H9 (cell line): ENCODE data around the gene ASTN2. TPM values are rescaled to one million over a fixed set of nuclear protein-coding genes. Genes with fewer than 3 reads are reported as not detected.

ENCODE experiments used
- DNase-seq: peaks from one replicate; pipeline ENCODE4 v3.0.0-alpha.2; 2017
- H2AFZ ChIP-seq: one replicate; pipeline ENCODE4 v1.6.1; 2013; ENCODE audit warnings: mild to moderate bottlenecking, low read length, control low read depth, moderate library complexity
- H2AK5ac ChIP-seq: 2 replicates; pipeline ENCODE4 v1.6.1; 2013; ENCODE audit warnings: low read length, control low read depth, mixed read lengths; ENCODE audit not compliant: insufficient read length
- H2BK120ac ChIP-seq: one replicate; pipeline ENCODE4 v1.6.1; 2013; ENCODE audit warnings: low read depth, mild to moderate bottlenecking, low read length, control low read depth, inconsistent platforms; ENCODE audit not compliant: poor library complexity, severe bottlenecking
- H2BK12ac ChIP-seq: 2 replicates; pipeline ENCODE4 v1.6.1; 2013; ENCODE audit warnings: low read length, control low read depth, mixed read lengths, low read depth; ENCODE audit not compliant: insufficient read length
- H2BK15ac ChIP-seq: 2 replicates; pipeline ENCODE4 v1.6.1; 2013; ENCODE audit warnings: low read depth, low read length, control low read depth
- H2BK20ac ChIP-seq: one replicate; pipeline ENCODE4 v1.6.1; 2013; ENCODE audit warnings: low read depth, mild to moderate bottlenecking, low read length, control low read depth, inconsistent platforms; ENCODE audit not compliant: poor library complexity, severe bottlenecking
- H2BK5ac ChIP-seq: 2 replicates; pipeline ENCODE4 v1.6.1; 2013; ENCODE audit warnings: low read length, control low read depth, mixed read lengths; ENCODE audit not compliant: insufficient read length
- H3K14ac ChIP-seq: 2 replicates; pipeline ENCODE4 v1.6.1; 2013; ENCODE audit warnings: low read length, control low read depth; ENCODE audit not compliant: insufficient read depth
- H3K18ac ChIP-seq: 2 replicates; pipeline ENCODE4 v1.6.1; 2013; ENCODE audit warnings: low read depth, mild to moderate bottlenecking, mixed read lengths, low read length, control low read depth; ENCODE audit not compliant: insufficient read length
- H3K23ac ChIP-seq: 2 replicates; pipeline ENCODE4 v1.6.1; 2013; ENCODE audit warnings: low read length, control low read depth, mixed read lengths, low read depth; ENCODE audit not compliant: insufficient read length
- H3K23me2 ChIP-seq: 2 replicates; pipeline ENCODE4 v1.6.1; 2013; ENCODE audit warnings: low read depth, mild to moderate bottlenecking, mixed read lengths, low read length, control low read depth; ENCODE audit not compliant: insufficient read length, poor library complexity, severe bottlenecking
- H3K27ac ChIP-seq: 2 replicates; pipeline ENCODE4 v1.5.1; 2013; ENCODE audit warnings: low read length, control low read depth, mixed read lengths, low read depth; ENCODE audit not compliant: insufficient read length
- H3K27me3 ChIP-seq: 2 replicates; pipeline ENCODE4 v1.6.1; 2013; ENCODE audit warnings: low read length, control low read depth, inconsistent platforms; ENCODE audit not compliant: insufficient read depth
- H3K4ac ChIP-seq: 2 replicates; pipeline ENCODE4 v1.6.1; 2013; ENCODE audit warnings: low read depth, mild to moderate bottlenecking, control low read depth, inconsistent platforms, low read length, moderate library complexity
- H3K4me1 ChIP-seq: 2 replicates; pipeline ENCODE4 v1.6.1; 2013; ENCODE audit warnings: low read length, control low read depth, inconsistent platforms; ENCODE audit not compliant: insufficient read depth
- H3K4me2 ChIP-seq: 2 replicates; pipeline ENCODE4 v1.6.1; 2013; ENCODE audit warnings: low read length, control low read depth, mixed read lengths; ENCODE audit not compliant: insufficient read length, insufficient read depth
- H3K56ac ChIP-seq: 2 replicates; pipeline ENCODE4 v1.6.1; 2013; ENCODE audit warnings: low read depth, mild to moderate bottlenecking, mixed read lengths, low read length, control low read depth; ENCODE audit not compliant: insufficient read length
- H3K79me1 ChIP-seq: 2 replicates; pipeline ENCODE4 v1.6.1; 2013; ENCODE audit warnings: low read depth, mild to moderate bottlenecking, moderate library complexity, low read length, control low read depth, inconsistent platforms; ENCODE audit not compliant: insufficient read depth, poor library complexity, severe bottlenecking
- H3K79me2 ChIP-seq: 2 replicates; pipeline ENCODE4 v1.6.1; 2013; ENCODE audit warnings: low read length, control low read depth, inconsistent platforms; ENCODE audit not compliant: insufficient read depth
- H3K9ac ChIP-seq: 2 replicates; pipeline ENCODE4 v1.6.1; 2013; ENCODE audit warnings: low read length, control low read depth, mixed read lengths; ENCODE audit not compliant: insufficient read length; ENCODE audit errors: extremely low read depth
- H3K9me3 ChIP-seq: one replicate; pipeline ENCODE4 v1.6.1; 2013; ENCODE audit warnings: low read depth, low read length, inconsistent platforms; ENCODE audit not compliant: control insufficient read depth
- H3T11ph ChIP-seq: one replicate; pipeline ENCODE4 v1.6.1; 2013; ENCODE audit warnings: mild to moderate bottlenecking, low read length, control low read depth, inconsistent platforms
- H4K20me1 ChIP-seq: one replicate; pipeline ENCODE4 v1.6.1; 2013; ENCODE audit not compliant: control insufficient read depth, insufficient read length, insufficient read depth
- H4K5ac ChIP-seq: 2 replicates; pipeline ENCODE4 v1.6.1; 2013; ENCODE audit warnings: low read depth, mild to moderate bottlenecking, mixed read lengths, low read length, control low read depth; ENCODE audit not compliant: insufficient read length
- H4K8ac ChIP-seq: replicated peaks from 2 replicates; pipeline ENCODE4 v1.6.1; 2013; ENCODE audit warnings: low read length, control low read depth, mixed read lengths, low read depth; ENCODE audit not compliant: insufficient read length
- H4K91ac ChIP-seq: 2 replicates; pipeline ENCODE4 v1.6.1; 2013; ENCODE audit warnings: low read depth, mild to moderate bottlenecking, moderate library complexity, mixed read lengths, low read length, control low read depth; ENCODE audit not compliant: insufficient read length
- H3K27ac Mint-ChIP-seq, 3 experiments: 2 replicates in 2 of 3; 3 replicates in 1 of 3; pipeline ENCODE4 v1.8.0; 2020 to 2021; ENCODE audit warnings: mixed read lengths in 3 of 3, mild to moderate bottlenecking in 1 of 3, moderate library complexity in 1 of 3
- H3K27me3 Mint-ChIP-seq: 2 replicates; pipeline ENCODE4 v1.8.0; 2021; ENCODE audit warnings: low read depth, mild to moderate bottlenecking, moderate library complexity, mixed read lengths
- H3K36me3 Mint-ChIP-seq, 3 experiments: 2 replicates in 2 of 3; 3 replicates in 1 of 3; pipeline ENCODE4 v1.8.0; 2020 to 2021; ENCODE audit warnings: low read depth in 3 of 3, mixed read lengths in 3 of 3; ENCODE audit not compliant: insufficient read depth in 1 of 3
- H3K4me1 Mint-ChIP-seq, 2 experiments: 2 replicates each; pipeline ENCODE4 v1.8.0; 2020; ENCODE audit warnings: mixed read lengths in 2 of 2
- H3K4me3 Mint-ChIP-seq, 2 experiments: 2 replicates in 1 of 2; 3 replicates in 1 of 2; pipeline ENCODE4 v1.8.0; 2020 to 2021; ENCODE audit warnings: mild to moderate bottlenecking in 2 of 2, mixed read lengths in 2 of 2, moderate library complexity in 1 of 2
- H3K9me3 Mint-ChIP-seq, 2 experiments: 2 replicates in 1 of 2; 3 replicates in 1 of 2; pipeline ENCODE4 v1.8.0; 2020; ENCODE audit warnings: mild to moderate bottlenecking in 2 of 2, mixed read lengths in 2 of 2, moderate library complexity in 1 of 2
- CTCF ChIP-seq: fragments of 200-600 bp; sonication (generic); conservative IDR thresholded peaks from 3 replicates; pipeline ENCODE4 v1.8.0; 2021; ENCODE audit warnings: antibody characterized with exemption, mild to moderate bottlenecking
- WGBS: extraction: QIAGEN DNeasy Blood & Tissue Kit; methylation state at CpG from one replicate; pipeline ENCODE4 v1.1.7; 2013; ENCODE audit warnings: missing lambda C conversion rate, low lambda C conversion rate, mixed read lengths; ENCODE audit not compliant: insufficient read length; ENCODE audit errors: extremely low coverage; 5-methylcytosine and 5-hydroxymethylcytosine counted together
- total RNA-seq: library from RNA; stranded (reverse); gene quantifications from 2 replicates; pipeline ENCODE4 v1.2.1, GENCODE V29; 2021

ASTN2 gene
- total RNA-seq, 1 experiment from 2014 or later, result 9.7 TPM

GRCh38 chr9:116477584-116478141, 937.2 kb downstream of the ASTN2 start:
- Mint-ChIP-seq H3K9me3 (no peaks in the 10 kb centered on the region), H3K4me3 (no peak overlapping the region), H3K27ac (no peak overlapping the region; a peak in 3 of 7 replicates), H3K4me1 (peaks cover 22 to 25% of the 10 kb centered on the region in 2 experiments), H3K27me3 (no peaks in the 10 kb centered on the region; the same call in none of the 2 replicates), H3K36me3 (peaks cover 0 to 5% (median 3%) of the 10 kb centered on the region in 3 experiments; a peak in 3 of 7 replicates)
- DNase-seq, result no peak
- Histone ChIP-seq H4K91ac (no peak overlapping the region), H3K4ac (no peak overlapping the region), H4K8ac (no peak overlapping the region), H3K9ac (no peak overlapping the region), H3K27me3 (no peaks in the 10 kb centered on the region), H3K9me3 (no peaks in the 10 kb centered on the region), H3K18ac (no peak overlapping the region), H2BK12ac (no peak overlapping the region), H3K4me1 (peaks cover 8% of the 10 kb centered on the region), H2BK20ac (no peak overlapping the region), H3T11ph (no peak overlapping the region), H2AFZ (no peak overlapping the region), H2BK5ac (no peak overlapping the region), H4K5ac (no peak overlapping the region), H3K14ac (no peak overlapping the region), H2AK5ac (no peak overlapping the region), H3K23me2 (no peaks in the 10 kb centered on the region), H4K20me1 (no peaks in the 10 kb centered on the region), H3K79me1 (no peaks in the 10 kb centered on the region), H2BK120ac (no peak overlapping the region), H3K23ac (no peak overlapping the region), H3K56ac (no peak overlapping the region), H3K27ac (no peak overlapping the region), H3K79me2 (no peaks in the 10 kb centered on the region), H2BK15ac (no peak overlapping the region), H3K4me2 (no peak overlapping the region)
- no peak for TF ChIP-seq CTCF
- WGBS, result no CpG with 5 or more reads among the region's 4 CpGs
